ENCODE results near the gene ISG15. TPM values are rescaled to one million over a fixed set of nuclear protein-coding genes. Genes with fewer than 3 reads are reported as not detected.
"Not testable (repeated sequence)": the region's sequence is repeated elsewhere in the genome, so short reads cannot be mapped to it uniquely, and the experiment has no call there.

ISG15 gene
- polyA plus RNA-seq, 4 donors: 9.6 to 17.1 (median 13.6) TPM

GRCh38 chr1:992362-992761 lies 20.9 kb upstream of the ISG15 start:
- DNase-seq (ENCODE audit: low read depth in 4 of 4, low spot score in 3 of 4): no peak

DNA sequence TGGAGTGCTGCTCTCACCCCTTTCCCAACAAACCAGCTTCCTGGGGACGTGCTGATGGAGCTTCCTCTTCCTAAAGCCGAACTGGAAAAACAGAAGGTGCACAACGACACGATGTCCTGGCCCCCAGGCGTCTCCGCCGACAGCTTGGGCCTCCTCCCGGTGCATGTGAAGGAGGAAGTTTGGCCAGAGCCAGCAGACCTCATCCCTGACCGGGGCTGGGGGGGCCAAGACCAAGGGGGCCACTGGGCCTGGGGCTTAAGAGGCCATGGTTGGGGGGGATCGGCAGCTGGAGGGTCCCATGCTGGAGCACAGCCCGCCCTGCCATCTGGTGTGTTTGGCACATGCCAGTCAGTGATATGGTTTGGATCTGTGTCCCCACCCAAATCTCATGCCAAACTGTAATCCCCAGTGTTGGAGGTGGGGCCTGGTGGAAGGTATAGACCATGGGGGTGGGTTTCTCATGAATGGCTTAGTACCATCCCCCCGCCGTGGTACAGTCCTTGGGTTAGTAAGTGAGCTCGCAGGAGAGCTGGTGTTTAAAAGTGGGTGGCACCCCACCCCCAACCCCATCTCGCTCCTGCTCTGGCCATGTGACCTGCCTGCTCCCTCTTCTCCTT lies 19.8 kb upstream of the ISG15 start:
- DNase-seq (ENCODE audit: low read depth in 4 of 4, low spot score in 3 of 4): no peak

DNA sequence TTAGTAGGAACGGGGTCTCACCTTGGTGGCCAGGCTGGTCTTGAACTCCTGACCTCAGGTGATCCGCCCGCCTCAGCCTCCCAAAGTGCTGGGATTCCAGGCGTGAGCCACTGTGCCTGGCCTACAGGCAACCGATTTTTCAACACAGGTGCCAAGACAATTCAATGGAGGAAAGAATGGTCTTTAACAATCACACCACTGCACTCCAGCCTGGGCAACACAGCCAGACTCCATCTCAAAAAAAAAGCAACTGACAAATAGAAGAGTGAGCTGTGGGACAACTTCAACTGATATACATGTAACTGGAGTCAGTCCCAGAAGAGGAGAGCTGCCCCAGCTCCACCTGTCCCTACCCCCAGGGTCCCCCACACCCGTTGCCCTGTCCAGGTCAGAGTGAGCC lies 18.8 kb upstream of the ISG15 start:
- not testable (repeated sequence) for DNase-seq (ENCODE audit: low read depth in 4 of 4, low spot score in 3 of 4)

DNA sequence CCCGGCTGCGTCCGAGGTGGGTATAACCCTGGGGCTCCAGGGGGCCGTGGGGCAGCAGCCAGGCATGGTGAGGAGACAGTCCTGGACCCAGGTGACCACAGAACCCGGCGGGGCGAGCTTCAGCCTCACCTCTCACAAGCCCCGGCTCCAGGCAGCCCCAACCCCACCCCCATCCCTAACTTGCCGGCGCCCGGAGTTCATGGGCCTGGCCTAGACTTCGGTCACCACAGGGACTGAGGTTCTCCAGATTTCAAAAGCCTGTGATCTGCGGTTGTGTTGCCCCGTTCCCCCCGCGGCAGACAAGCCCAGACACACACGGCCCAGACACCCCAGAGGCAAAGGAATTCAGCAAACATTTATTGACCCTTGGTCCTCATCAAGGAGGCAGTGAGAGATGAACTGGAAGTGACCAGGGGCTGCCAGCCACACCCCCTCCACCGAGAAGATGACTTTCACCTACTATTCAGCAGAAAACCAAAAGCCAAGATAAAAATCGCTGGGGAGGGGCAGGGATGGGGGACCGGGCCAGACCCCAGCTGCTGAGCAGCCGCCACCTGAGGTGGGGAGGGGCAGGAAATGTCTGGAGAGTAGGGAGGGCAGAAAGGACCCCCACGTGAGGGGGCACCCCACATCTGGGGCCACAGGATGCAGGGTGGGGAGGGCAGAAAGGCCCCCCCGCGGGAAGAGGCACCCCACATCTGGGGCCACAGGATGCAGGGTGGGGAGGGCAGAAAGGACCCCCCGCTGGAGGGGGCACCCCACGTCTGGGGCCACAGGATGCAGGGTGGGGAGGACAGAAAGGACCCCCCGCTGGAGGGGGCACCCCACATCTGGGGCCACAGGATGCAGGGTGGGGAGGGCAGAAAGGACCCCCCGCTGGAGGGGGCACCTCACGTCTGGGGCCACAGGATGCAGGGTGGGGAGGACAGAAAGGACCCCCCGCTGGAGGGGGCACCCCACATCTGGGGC lies 17.3 kb upstream of the ISG15 start:
- no peak for DNase-seq (ENCODE audit: low read depth in 4 of 4, low spot score in 3 of 4)

GRCh38 chr1:996851-997712 lies 16.2 kb upstream of the ISG15 start:
- no peak for DNase-seq (ENCODE audit: low read depth in 4 of 4, low spot score in 3 of 4)

DNA sequence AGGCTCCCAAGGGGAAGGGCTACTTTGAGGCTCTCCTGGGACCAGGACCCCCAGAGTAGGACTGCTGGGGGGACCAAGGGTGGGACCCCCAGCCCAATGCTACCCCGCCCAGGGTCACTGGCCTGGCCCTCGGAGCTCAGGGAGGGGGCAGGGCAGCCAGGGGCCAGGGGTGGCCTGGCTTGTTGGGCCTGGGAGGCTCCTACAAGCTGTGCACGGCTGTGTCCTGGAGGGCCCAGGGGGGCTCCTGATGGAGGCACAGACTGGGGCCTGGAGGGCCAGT lies 15.6 kb upstream of the ISG15 start:
- DNase-seq (ENCODE audit: low read depth in 4 of 4, low spot score in 3 of 4): no peak

GRCh38 chr1:997993-998744 lies 15.1 kb upstream of the ISG15 start:
- no peak for DNase-seq (ENCODE audit: low read depth in 4 of 4, low spot score in 3 of 4)

DNA sequence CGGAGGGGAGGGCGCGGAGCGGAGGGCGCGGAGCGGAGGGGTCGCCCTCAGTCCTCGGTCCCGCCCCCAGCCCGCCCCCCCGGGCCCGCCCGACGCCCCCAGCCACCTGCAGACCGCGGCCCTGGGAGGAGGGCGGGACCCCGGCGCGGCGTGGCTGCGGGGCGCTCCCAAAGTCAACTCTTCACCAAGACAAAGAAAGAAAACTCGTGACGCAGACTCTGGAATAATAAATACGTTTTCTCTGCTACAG lies 14.6 kb upstream of the ISG15 start:
- DNase-seq (ENCODE audit: low read depth in 4 of 4, low spot score in 3 of 4): no peak

DNA sequence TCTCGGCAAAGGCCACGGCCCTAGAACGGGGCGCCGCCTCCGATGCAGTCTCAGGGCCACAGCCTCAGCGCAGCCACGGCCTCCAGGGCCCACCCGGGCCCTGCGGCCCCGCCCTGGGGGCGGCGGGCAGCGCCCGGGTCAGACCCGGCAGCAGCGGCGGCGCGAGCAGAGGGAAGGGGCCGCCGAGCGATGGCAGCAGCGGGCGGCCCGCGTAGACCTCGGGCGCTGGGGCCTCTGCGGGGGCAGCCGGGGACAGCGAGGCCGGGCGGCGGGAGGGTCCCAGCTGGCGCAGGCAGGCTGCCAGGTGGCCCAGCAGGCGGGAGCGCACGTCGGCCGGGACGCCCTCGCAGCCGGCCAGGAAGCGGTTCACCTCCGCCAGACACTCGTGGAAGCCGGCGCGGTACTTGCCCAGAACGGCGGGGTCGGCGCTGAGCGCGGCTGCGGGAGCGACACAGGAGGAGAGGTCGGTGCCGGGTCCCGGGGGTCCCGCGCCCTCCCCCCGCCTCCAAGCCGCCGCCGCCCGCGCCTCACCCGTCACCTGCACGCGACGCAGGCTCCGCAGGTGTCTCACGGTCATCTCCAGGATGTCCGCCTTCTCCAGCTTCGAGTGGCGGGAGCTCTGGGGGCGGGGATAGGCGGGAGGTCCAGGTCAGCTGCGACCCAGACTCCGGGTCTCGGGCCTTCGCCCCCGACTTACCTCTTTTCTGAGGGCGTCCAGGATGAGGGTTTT lies 14.1 kb upstream of the ISG15 start:
- no peak for DNase-seq (ENCODE audit: low read depth in 4 of 4, low spot score in 3 of 4)

- peak in 2 of 4 donors; percentile 74 to 82 for DNase-seq (ENCODE audit: low read depth in 4 of 4, low spot score in 3 of 4)
Observed at GRCh38 chr1:999725-1000356, 13.5 kb upstream of the ISG15 start, which contains the start of gene HES4. Gene HES4, minus strand, starts transcription at chr1:1000097. Its CDS starts 124 bp downstream, at chr1:999973.

DNA sequence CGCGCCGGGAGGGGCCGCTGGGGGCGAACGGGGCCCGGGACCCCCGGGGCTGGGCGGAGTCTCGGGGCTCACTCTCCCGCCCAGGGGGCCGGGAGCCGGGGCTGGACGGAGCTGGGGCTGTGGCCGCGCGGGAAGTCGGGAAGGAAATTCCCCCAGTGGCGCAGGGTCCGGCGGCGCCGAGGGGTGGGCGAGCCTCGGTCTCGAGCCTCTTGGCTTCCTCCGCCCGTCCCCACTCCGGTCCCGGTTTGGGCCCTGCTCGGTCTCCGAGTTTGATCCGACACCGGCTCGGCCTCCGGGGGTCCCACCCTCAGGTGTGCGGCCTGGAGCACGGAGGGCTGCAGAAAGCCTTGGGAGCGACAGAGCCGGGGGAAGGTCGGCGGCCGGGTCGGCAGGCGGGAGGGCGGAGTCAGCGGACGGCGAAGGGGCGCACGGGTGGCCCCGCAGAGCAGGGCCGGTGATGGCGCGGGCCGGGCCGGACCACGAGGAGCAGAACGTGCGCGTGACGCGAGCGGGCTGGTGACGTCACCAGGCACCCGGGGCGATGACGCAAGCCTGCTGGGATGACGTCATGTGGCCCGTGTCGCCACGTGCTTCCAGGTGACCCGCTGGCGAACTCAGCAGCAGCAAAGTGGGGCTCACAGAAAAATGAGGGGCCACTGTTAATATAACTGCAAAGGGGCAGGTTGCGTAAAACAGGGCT lies 12.8 kb upstream of the ISG15 start:
- DNase-seq (ENCODE audit: low read depth in 4 of 4, low spot score in 3 of 4): peak in 2 of 4 donors; percentile 59 to 66

DNA sequence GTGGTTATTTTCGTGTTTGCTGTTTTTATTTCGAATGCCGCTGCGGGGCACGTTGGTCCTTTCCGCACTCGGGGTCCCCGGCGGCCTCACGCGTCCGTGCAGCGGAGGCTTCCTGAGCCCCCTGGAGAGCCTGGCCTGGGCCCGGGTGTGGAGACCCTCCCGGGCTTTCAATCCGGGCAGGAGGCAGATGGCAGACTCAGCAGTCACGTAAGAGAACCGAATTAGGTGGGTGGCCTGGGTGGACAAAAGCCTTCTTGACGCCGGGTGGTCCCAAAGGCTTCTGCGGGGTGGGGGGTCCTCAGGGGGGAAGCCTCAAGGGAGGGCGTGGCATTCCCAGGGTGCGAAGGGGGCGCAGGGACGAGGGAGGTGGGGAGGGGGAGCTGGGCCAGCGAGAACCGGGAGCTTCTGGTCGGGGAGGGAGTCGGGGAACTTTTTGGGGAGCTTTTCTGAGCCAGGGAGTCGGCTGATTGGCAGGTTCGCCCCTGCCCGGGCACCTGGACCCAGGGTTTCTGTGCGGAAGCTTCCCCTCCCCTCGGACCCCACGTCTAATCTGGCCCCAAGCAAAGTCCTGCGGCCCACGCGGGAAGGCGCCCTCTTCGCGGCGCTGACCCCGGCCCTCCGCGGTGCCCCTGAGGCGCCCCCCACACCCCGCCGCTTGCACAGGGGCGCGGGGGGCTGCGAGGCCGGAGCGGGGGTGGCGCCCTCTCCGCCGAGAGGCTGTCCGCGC lies 12.1 kb upstream of the ISG15 start:
- DNase-seq (ENCODE audit: low read depth in 4 of 4, low spot score in 3 of 4): no peak

DNA sequence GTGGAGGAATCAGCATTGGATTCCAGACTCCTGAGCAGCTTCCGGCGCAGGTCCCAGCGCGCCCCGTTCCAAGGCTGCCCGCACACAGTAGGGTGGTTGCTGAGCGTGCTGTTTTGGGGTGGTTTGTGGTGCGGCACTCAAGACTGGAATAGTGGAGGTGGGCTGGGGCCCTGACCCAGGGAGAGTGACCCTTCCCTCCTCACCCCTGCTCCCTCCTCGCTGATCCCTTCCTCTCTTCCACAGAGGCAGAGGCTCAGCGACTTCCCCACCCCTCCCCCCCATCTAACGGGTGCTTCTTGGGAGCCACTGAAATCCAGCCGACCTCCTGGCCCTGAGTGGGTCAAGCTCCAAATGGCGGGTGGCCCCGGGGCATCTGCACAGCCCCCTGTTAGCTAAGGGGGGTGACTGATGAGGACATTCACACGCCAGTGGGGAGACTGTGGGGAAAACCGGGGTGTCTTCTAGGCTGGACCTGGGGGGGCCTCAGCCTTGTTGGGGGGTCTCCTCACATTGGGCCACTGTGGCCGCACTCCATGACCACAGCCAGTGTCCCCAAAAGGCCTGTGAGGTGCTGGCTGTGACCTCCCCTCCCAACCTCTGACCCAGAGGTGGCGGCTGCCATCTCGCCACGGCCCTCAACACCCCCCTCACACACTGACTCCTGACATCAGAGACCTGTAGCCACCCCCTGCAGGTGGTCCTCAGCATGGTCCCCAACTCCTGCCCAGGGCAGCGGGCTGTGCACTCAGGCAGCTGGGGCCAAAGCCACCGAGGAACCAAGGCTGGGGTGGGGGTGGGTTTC lies 9.5 kb upstream of the ISG15 start:
- DNase-seq (ENCODE audit: low read depth in 4 of 4, low spot score in 3 of 4): no peak

GRCh38 chr1:1004420-1004779 lies 8.9 kb upstream of the ISG15 start:
- DNase-seq (ENCODE audit: low read depth in 4 of 4, low spot score in 3 of 4): no peak

GRCh38 chr1:1004780-1005697 lies 8.3 kb upstream of the ISG15 start:
- DNase-seq (ENCODE audit: low read depth in 4 of 4, low spot score in 3 of 4): no peak

GRCh38 chr1:1005774-1006304 lies 7.5 kb upstream of the ISG15 start:
- no peak for DNase-seq (ENCODE audit: low read depth in 4 of 4, low spot score in 3 of 4)
